CD1c-positive myeloid dendritic cell (primary cell): ENCODE results near the gene SPTAN1.
"Not testable (repeated sequence)": the region's sequence is repeated elsewhere in the genome, so short reads cannot be mapped to it uniquely, and the experiment has no call there.

ENCODE experiments used
- DNase-seq: peaks from one replicate; pipeline ENCODE4 v3.0.0-alpha.2; 2016; ENCODE audit errors: extremely low spot score

SPTAN1 gene

DNA sequence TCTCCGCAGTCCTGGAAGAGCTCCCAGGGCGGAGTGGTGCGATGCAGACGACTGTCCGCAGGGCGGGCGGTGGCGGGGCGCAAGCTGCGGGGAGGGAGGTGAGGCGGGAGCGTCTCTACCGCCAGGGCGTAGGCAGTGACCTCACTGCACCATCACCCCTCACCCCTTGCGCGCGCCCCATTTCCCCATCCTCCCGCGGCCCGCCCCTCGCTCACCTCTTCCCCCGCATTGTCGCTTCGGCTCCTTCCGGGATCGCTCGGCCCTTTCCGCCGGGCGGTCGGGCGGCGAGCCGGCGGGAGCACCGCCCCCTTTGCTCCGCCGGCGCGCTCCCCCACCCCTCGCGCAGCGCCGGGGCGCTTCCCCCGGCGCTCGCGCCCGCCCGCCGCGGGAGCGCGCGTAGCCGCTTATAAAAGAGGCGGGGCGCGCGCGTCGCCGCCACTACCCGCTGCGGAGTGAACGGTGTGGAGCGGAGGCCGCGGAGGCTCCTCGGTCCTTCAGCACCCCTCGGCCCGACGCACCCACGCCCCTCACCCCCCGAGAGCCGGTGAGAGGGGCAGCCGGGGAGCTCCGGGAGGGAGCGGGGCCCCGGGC is at the start of gene SPTAN1:
Gene SPTAN1, plus strand, starts transcription at position 435 of the 591 bp plus-strand sequence. CDS start 14,154 bp downstream, outside the sequence.
- peak; percentile 97 for DNase-seq

DNA sequence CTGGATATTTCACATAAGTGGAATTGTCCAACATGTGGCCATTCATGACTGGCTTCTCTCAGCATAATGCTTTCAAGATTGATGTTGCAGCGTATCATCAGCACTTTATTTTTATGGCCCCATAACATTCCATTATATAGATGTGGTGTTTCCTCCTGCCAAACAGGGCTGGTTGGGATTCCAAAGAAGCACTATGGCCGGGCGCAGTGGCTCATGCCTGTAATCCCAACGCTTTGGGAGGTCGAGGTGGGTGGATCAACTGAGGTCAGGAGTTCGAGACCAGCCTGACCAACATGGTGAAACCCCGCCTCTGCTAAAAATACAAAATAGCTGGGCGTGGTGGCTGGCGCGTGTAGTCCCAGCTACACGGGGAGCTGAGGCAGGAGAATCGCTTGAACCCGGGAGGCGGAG is 49.0 kb upstream of the SPTAN1 start:
- DNase-seq = not testable (repeated sequence)

GRCh38 chr9:128503870-128504269 is 48.5 kb upstream of the SPTAN1 start:
- DNase-seq = no peak

- peak; percentile 98 for DNase-seq
These were observed 47.6 kb upstream of the SPTAN1 start, which contains the start of gene GLE1 for GRCh38 chr9:128504485-128505413. GLE1 (plus strand) TSS chr9:128504719; CDS start chr9:128504806, 87 bp downstream.

DNA sequence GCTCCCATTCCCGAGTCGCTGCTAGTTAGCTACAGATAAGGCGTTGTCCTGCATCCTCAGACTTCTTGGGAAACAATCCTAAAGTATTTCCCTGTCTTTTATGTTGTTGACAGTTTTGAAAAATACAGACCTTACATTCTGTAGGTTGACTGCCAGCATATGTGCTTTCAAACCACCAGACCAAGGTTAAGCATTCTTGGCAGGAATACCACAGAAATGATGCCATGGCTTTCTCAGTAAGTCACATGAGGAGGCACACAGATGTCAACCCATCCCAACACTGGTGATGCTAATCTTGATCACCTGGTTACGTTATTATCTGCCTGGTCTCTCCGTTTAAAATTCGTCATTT is 47.0 kb upstream of the SPTAN1 start:
- DNase-seq = no peak

DNA sequence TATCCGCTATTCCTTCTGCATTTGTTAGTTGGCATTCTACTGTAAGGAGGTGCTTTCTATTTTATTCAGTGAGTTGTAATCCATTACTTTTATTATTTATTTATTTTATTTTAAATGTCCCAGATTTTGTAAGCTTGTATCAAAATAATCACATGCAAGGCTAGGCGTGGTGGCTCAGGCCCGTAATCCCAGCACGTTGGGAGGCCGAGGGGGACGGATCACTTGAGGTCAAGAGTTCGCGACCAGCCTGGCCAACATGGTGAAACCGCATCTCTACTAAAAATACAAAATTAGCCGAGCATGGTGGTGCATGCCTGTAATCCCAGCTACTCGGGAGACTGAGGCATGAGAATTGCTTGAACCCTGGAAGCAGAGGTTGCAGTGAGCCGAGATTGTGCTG is 46.5 kb upstream of the SPTAN1 start:
- DNase-seq = not testable (repeated sequence)

GRCh38 chr9:128512820-128513219 is 39.6 kb upstream of the SPTAN1 start:
- DNase-seq = no peak

GRCh38 chr9:128521956-128522355 is 30.4 kb upstream of the SPTAN1 start:
- no peak for DNase-seq

- no peak for DNase-seq
These were observed 29.0 kb upstream of the SPTAN1 start for GRCh38 chr9:128523199-128523925.

- no peak for DNase-seq
These were observed 25.7 kb upstream of the SPTAN1 start for GRCh38 chr9:128526720-128527119.

GRCh38 chr9:128528445-128529160 is 23.8 kb upstream of the SPTAN1 start:
- no peak for DNase-seq

DNA sequence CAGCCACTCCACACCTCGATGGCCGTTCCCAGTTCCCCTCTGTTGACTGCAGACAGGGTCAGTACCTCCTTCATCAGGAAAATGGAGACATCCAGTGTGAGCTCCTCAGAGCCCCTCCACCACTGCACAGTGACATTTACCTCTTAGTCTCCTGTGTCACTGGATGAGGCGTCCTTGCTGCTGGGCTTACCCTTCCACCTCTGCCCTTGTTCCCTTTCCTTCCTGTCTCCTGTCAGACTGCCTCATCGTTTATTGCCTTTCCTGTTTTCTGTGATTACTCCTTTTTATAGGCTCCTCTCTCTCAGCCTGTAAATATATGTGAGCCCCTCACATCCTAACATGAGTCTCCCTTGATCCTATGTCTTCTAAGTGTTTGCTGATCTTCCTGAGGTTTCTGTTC is 23.2 kb upstream of the SPTAN1 start:
- no peak for DNase-seq

DNA sequence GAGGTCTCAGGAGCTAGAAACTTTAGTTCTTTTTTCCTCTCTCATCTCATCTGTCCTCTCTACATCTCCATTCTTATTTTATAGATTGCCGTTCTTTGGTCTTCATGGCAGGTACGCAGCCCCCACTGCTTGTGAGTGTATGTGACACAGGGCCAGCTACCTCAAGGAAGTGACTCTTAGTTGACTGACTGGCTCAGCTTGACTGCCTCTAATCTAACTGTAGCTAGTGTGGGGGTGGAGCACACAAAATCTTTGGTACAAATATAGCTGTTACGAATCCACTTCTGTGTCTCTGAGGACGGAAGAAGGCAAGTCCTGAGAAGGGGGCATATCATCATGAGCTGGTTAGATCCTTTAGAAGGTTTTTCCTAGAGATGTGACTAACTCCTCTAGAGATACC is 19.8 kb upstream of the SPTAN1 start:
- DNase-seq = no peak

DNA sequence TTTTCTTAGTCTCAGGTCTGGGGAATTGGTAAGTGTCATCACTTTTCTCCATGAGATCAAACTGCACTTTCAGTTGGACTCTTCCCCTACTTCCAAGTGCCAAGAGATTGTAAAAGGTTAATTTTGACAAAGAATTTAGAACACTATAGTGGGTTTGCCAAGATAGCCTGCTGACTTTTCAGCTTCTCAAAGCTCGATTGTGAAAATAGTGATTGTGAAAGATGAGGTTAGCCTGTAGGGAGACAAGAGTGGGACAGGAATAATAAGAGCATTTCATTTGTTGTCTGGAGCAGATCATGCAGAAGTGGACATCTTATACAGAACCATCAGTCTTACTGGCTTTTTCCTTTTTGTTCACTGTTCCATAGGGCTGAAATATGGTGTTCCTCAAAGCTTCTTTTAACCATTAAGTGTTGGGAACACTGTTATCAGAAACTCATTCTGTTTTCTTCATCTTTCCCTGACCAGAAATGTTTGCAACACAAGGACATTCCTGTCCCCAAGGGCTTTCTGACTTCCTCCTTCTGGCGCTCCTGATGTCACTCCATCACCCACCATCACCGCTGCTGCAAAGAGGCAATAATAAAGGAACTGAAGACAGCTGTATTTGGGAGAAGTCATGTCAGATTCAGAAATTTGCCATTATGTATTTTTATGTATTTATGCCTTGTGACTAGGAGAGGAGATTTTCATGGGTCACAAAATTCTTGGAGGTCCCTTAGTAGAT is 11.6 kb upstream of the SPTAN1 start:
- peak; percentile 73 for DNase-seq

DNA sequence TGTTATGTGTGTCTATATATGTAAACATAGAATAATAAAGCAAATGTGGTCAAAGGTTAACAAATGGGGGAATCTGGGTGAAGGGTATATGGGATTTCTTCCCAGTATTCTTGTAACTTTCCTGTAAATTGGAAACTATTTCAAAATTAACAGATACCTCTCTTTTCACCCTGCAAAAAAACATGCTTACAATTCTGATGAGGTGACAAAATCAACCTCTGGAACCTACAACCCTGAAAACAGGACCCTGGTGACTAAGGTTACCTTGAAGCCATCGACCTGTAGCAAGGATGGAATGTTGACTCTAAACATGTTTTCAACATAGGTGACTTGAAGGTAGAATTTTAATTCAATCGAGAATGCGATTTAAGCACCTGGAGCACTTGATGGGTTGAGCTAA is 5.9 kb upstream of the SPTAN1 start:
- no peak for DNase-seq

- DNase-seq = no peak
These were observed 3.5 kb upstream of the SPTAN1 start for GRCh38 chr9:128548876-128549275.

DNA sequence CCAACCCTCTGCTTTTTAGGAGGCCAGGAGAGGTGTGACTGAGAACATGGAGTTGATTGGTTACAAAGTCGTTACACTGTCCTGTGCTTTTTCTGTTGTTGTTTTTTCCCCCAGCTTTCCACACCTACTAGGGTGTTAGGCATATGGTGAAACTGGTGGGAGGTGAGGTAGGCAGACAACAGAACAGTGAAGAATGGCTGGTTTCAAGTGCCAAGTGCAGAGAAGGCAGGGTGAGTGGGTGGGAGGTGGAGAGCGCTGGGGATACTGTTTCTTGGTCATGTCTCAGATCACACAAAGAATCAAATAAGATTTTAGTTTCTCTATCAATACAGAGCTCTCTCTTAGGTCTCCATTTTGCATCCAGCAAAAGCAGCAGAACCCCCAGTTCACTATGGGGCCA is 2.2 kb upstream of the SPTAN1 start:
- peak; percentile 37 for DNase-seq

DNA sequence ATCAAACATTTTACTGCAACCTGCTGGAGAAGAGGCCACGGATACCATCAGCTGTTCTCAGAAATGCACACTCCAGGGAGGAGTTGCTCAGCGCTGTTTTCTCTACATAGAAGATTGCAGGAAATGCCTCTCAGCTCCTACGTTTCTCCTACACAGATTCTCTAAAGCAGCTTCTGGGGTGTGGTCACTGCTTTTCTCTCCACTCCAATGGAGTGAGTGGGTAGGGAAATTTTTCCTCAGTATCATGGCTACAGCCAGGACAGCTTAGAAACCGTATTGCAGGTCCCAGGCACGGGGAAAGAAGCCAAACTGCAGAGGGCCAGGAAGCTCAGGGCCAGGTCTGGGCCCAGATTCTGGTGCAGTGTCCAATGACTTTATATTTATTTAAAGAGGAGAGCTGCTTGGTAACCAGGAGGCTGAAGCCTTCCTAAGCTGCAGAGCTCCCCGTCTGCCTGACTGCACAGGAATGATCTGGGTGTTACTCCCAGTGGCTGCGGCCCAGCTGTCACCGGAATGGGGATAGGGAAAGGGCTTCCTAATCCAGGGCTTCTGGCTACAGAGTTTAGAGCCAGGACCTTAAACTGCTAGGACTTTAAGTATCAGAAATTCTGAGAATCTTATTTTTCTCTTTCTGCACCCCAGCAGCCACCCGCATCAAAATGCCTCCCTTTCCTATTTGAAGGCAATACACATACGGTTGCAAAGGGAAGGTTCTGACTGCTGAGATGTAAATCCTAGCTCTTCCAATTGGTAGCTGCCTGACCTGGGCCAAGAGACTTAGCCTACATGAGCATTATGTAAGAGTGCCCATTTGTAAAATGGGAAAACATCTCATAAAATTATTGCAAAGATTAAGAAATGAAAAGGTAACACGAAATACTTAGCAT is 1.4 kb upstream of the SPTAN1 start:
- DNase-seq = peak; percentile 30

GRCh38 chr9:128551657-128552152 is 682 bp upstream of the SPTAN1 start:
- no peak for DNase-seq
